ENCODE measurements around the gene FAM184A.

The FAM184A gene

GRCh38 chr6:119052292-119052889, 26.1 kb downstream of the FAM184A start:
- no peaks in the 10 kb centered on the region for H4K20me1 ChIP-seq (ENCODE audit: insufficient read depth, low read length, poor library complexity, severe bottlenecking)
- no peak overlapping the region for H3K4me3 ChIP-seq (ENCODE audit: low read length, poor library complexity, severe bottlenecking)
- H3K79me2 ChIP-seq (ENCODE audit: insufficient read depth, low read length): no peaks in the 10 kb centered on the region
- H3K4me2 ChIP-seq (ENCODE audit: low read depth, low read length, poor library complexity, severe bottlenecking): no peak overlapping the region
- no peak for TF ChIP-seq EZH2phosphoT487 (IDR thresholded peaks at IDR 0.05; ENCODE audit: borderline replicate concordance)
- no peak for TF ChIP-seq CTCF (conservative IDR thresholded peaks at IDR 0.05; ENCODE audit: low read length)
- no peak overlapping the region for H2AFZ ChIP-seq (ENCODE audit: low read length)
- no peaks in the 10 kb centered on the region for H3F3A ChIP-seq (ENCODE audit: low read depth)
- no peaks in the 10 kb centered on the region for H3K4me1 ChIP-seq (ENCODE audit: insufficient read depth, low read length, poor library complexity, severe bottlenecking)
- no peaks in the 10 kb centered on the region for H3K36me3 ChIP-seq (ENCODE audit: insufficient read depth, low read length)
- no peaks in the 10 kb centered on the region for H3K27me3 ChIP-seq (ENCODE audit: insufficient read depth, low read length, poor library complexity, severe bottlenecking)
- H3K9me3 ChIP-seq (ENCODE audit: insufficient read depth, low read depth, low read length): no peaks in the 10 kb centered on the region
- no peaks in the 10 kb centered on the region for H3K9me2 ChIP-seq (replicated peaks; ENCODE audit: low read depth, low read length)
- no peak overlapping the region for H3K9ac ChIP-seq (ENCODE audit: low read depth, low read length, poor library complexity, severe bottlenecking)

GRCh38 chr6:119044255-119044654, 34.2 kb downstream of the FAM184A start:
- Histone ChIP-seq H3F3A (ENCODE audit: low read depth) (no peaks in the 10 kb centered on the region), H3K4me1 (ENCODE audit: insufficient read depth, low read length, poor library complexity, severe bottlenecking) (no peaks in the 10 kb centered on the region), H3K79me2 (ENCODE audit: insufficient read depth, low read length) (no peaks in the 10 kb centered on the region), H2AFZ (ENCODE audit: low read length) (no peak overlapping the region), H3K4me2 (ENCODE audit: low read depth, low read length, poor library complexity, severe bottlenecking) (no peak overlapping the region), H3K9ac (ENCODE audit: low read depth, low read length, poor library complexity, severe bottlenecking) (no peak overlapping the region), H3K4me3 (ENCODE audit: low read length, poor library complexity, severe bottlenecking) (no peak overlapping the region), H3K27me3 (ENCODE audit: insufficient read depth, low read length, poor library complexity, severe bottlenecking) (no peaks in the 10 kb centered on the region), H3K36me3 (ENCODE audit: insufficient read depth, low read length) (no peaks in the 10 kb centered on the region), H4K20me1 (ENCODE audit: insufficient read depth, low read length, poor library complexity, severe bottlenecking) (no peaks in the 10 kb centered on the region), H3K9me2 (replicated peaks; ENCODE audit: low read depth, low read length) (no peaks in the 10 kb centered on the region), H3K9me3 (ENCODE audit: insufficient read depth, low read depth, low read length) (no peaks in the 10 kb centered on the region)
- TF ChIP-seq EZH2phosphoT487 (IDR thresholded peaks at IDR 0.05; ENCODE audit: borderline replicate concordance) (no peak), CTCF (conservative IDR thresholded peaks at IDR 0.05; ENCODE audit: low read length) (no peak)

- no peak for TF ChIP-seq EZH2phosphoT487 (IDR thresholded peaks at IDR 0.05; ENCODE audit: borderline replicate concordance)
- TF ChIP-seq CTCF (conservative IDR thresholded peaks at IDR 0.05; ENCODE audit: low read length): no peak
Observed at GRCh38 chr6:119043783-119044182, 34.7 kb downstream of the FAM184A start.

More at GRCh38 chr6:119043783-119044182, 34.7 kb downstream of the FAM184A start:
- no peaks in the 10 kb centered on the region for H3K27me3 ChIP-seq (ENCODE audit: insufficient read depth, low read length, poor library complexity, severe bottlenecking)
- no peaks in the 10 kb centered on the region for H3K4me1 ChIP-seq (ENCODE audit: insufficient read depth, low read length, poor library complexity, severe bottlenecking)
- H4K20me1 ChIP-seq (ENCODE audit: insufficient read depth, low read length, poor library complexity, severe bottlenecking): no peaks in the 10 kb centered on the region
- no peak overlapping the region for H3K4me2 ChIP-seq (ENCODE audit: low read depth, low read length, poor library complexity, severe bottlenecking)
- H3K36me3 ChIP-seq (ENCODE audit: insufficient read depth, low read length): no peaks in the 10 kb centered on the region
- no peak overlapping the region for H3K4me3 ChIP-seq (ENCODE audit: low read length, poor library complexity, severe bottlenecking)
- no peak overlapping the region for H2AFZ ChIP-seq (ENCODE audit: low read length)
- H3F3A ChIP-seq (ENCODE audit: low read depth): no peaks in the 10 kb centered on the region
- H3K9ac ChIP-seq (ENCODE audit: low read depth, low read length, poor library complexity, severe bottlenecking): no peak overlapping the region
- H3K79me2 ChIP-seq (ENCODE audit: insufficient read depth, low read length): no peaks in the 10 kb centered on the region
- no peaks in the 10 kb centered on the region for H3K9me2 ChIP-seq (replicated peaks; ENCODE audit: low read depth, low read length)
- H3K9me3 ChIP-seq (ENCODE audit: insufficient read depth, low read depth, low read length): no peaks in the 10 kb centered on the region

All from Loucy (cell line).